DMS 273 (cell line): Measurements from ENCODE around the gene BTBD9.
"Not testable (repeated sequence)": the region's sequence is repeated elsewhere in the genome, so short reads cannot be mapped to it uniquely, and the experiment has no call there.

ENCODE experiments used
- DNase-seq: peaks from one replicate; lab custom pipeline; 2025; ENCODE audit not compliant: unreplicated experiment; lab: John Stamatoyannopoulos, UW

BTBD9 gene

DNA sequence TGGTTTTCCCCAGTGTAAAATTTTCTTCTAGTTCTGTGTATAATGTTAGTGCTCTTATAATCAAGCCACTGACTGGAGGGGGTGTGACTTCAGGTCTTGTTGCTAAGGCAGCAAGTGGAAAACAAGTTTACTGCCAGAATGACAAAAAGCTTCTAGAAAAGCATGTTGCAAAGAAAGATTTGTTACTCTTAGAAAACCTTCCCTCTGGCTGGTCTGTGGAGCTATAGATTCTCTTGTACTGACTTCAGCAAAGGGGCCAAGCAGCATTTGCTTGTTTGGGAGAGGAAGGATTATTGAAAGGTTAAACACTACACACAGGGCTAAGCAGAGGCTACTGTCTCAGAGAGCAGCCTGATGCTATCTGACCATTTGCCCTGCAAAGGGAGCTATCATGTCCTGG is 288.8 kb downstream of the BTBD9 start:
- peak; percentile 12 for DNase-seq

GRCh38 chr6:38350220-38350619 is 289.5 kb downstream of the BTBD9 start:
- DNase-seq = no peak

DNA sequence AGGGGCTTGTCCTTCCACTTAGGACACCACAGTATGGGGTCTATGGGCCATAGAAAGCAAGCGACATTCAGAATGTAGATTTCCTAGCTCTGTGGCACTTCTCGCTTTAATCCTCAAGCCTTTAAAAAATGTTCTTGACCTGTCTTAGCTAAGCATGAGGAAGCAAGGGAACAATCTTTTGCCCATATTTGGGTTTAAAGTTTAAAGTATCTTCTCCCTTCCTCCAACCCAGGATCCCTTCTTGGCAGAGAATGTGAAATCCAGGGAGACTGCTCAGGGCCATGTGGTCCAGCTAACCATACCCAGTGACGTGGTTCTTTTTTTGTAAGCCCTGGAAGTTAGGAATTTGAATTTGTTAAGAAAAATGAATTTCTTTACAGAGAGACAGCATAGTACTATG is 289.9 kb downstream of the BTBD9 start:
- no peak for DNase-seq

GRCh38 chr6:38349221-38349620 is 290.5 kb downstream of the BTBD9 start:
- DNase-seq = no peak

GRCh38 chr6:38348371-38348770 is 291.4 kb downstream of the BTBD9 start:
- DNase-seq = no peak

- DNase-seq = not testable (repeated sequence)
These were observed 291.9 kb downstream of the BTBD9 start for GRCh38 chr6:38347829-38348228.

DNA sequence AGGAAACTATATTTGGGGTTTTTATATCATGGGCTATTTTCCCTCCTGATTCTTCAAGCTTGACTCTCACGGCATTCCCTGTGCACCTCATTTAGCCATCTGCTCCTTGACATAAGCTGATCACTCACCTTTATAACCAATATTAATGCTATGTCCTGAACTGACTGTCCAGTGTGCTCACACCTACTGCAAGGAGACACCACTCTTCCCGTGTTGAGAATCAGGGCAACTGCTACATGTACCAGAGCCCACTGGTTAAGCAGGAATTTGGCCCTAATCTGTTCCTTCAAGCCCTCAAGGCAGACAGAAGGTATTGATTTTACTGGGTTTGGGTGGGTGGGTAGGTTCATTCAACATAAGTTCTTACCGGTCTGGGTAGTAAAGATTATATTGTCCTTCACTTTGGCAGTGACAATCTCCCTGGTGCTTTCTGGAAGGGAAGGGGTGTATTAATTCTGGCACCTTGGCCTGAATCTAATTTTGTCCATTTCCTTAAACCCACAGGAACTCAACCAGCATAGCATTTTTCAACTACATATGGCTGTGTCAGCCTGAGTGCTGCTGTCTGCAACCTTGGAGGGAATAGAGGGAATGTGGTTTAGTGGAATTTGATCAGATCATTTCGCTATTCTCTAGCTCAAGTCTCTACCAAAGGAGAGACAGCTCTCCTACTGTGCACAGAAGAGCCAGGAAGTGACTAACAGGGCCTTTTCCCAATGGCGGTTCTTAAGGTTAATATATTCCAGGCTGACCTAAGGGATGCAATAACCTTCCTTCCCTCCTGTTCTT is 293.2 kb downstream of the BTBD9 start:
- DNase-seq = no peak

DNA sequence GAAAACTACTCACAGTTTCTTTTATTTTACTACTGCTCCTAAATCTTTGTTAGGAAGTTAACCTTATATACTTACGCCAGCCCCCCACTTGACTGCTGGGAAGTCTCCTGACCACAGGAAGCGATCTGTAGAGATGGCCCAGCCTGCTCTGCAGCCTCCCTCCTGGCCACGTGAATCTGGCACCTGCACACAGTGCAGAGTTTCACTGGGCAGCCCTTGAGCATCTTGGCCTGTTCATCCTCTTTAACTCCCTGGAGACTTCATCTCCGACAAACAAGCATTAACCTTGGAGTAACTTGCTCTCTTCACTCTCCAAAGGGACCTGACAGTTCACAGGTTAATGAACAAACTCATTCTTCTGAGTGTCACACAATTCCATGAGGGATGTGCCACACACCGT is 294.1 kb downstream of the BTBD9 start:
- DNase-seq = no peak

- DNase-seq = no peak
These were observed 298.2 kb downstream of the BTBD9 start for GRCh38 chr6:38341496-38341895.

GRCh38 chr6:38339914-38340313 is 299.8 kb downstream of the BTBD9 start:
- DNase-seq = no peak

- DNase-seq = no peak
These were observed 301.8 kb downstream of the BTBD9 start for GRCh38 chr6:38337819-38338465.

DNA sequence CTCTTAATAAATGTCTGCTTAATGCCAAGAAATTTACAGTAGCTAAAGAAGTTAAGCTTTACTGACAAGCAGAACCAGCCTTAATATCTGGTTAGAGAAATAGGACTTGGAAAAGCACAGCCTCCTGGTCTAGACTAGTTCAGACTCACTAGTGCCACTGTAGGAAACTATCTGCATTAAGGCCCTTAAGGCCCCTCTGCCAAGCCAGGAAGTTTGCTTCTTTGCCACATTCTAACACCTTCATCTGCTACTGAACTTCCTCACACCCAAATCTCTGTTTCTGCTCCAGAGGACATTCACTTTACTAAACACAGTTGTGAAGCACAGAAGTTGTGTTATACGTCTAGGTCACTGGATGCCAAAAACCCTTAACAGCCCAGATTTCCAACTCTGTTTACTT is 302.8 kb downstream of the BTBD9 start:
- DNase-seq = no peak

- DNase-seq = no peak
These were observed 312.9 kb downstream of the BTBD9 start for GRCh38 chr6:38326837-38327236.

GRCh38 chr6:38323216-38323615 is 316.5 kb downstream of the BTBD9 start:
- DNase-seq = peak; percentile 56

DNA sequence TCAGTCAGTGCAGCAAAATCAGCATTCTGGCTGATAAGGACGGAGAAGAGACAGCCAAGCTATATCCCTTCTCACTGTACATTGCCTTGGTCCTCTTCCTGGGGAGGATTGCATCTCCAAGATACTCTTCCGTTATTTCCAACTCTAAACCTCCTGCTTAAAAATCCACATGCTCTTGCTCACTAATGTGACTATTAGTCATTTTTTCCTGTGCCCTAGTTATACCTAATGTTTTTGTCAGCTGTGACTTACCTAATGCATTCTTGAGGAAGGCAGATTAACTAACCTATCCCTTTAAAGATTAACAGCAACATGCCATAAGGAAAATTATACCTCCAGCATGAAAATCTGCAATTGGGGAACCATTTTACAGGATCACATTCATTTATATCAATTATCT is 317.6 kb downstream of the BTBD9 start:
- DNase-seq = no peak

DNA sequence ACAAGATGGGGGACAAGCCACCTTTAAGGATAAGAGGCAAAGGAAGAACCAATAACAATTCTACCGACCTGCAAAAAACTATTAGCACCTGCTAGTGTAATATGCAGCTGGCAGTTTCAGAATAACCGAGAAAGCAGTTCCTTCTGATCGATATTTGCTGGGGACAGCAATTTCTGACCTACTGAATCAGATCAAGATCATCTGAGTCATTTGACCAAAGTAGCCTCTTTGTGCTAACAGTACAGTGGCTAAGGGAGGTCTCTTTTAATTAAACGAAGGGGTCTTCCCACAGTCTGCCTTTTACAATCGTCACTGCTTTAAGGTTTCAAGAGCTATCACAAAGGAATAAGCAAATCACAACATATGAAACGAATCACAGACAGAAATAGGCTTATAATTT is 318.9 kb downstream of the BTBD9 start:
- no peak for DNase-seq

- DNase-seq = peak; percentile 7
These were observed 319.4 kb downstream of the BTBD9 start for GRCh38 chr6:38320358-38320757.

DNA sequence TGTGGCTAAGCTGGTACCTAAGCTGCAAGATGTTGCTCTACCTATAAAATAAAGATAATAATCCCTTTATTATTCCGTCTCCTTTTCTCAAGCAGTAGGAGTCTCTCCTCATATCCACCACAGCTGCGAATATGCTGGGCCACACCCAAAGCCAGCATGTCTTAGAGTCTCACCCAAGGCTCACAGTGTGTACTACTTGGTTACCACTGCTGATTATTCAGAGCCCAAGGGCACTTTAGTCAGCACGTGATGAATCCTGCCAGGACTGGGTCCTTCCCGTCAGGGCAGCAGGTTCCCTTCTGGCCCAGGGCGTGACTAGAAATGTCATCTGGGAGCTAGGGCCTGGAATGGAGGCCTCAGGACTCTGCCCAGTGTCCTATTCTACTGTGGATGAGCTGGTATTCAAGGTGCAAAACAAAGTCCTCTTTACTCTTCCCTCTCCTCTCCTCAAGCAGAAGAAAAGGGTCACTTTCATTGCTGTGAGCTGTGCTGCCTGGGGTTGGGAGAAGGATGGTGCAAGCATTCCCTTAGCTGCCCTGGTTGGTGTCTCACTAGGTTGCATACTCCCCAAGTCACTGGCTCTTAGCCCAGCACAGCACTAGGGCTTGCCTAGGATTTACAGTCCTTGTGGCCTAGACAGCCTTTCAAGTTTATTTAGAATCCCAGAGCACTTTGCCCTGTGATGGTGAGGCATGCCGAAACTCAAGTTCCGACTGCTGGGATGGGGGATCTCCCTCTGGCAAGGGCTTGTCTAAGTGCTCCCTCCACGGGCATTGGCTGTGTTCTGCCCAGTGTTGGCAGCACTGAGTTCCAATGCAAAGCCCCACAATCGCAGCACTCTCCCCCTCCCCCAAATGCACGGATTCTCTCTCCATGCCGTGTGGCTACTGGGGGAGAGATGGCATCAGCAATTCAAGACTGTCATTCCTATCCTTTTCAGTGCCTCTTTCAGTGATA is 320.2 kb downstream of the BTBD9 start:
- no peak for DNase-seq

DNA sequence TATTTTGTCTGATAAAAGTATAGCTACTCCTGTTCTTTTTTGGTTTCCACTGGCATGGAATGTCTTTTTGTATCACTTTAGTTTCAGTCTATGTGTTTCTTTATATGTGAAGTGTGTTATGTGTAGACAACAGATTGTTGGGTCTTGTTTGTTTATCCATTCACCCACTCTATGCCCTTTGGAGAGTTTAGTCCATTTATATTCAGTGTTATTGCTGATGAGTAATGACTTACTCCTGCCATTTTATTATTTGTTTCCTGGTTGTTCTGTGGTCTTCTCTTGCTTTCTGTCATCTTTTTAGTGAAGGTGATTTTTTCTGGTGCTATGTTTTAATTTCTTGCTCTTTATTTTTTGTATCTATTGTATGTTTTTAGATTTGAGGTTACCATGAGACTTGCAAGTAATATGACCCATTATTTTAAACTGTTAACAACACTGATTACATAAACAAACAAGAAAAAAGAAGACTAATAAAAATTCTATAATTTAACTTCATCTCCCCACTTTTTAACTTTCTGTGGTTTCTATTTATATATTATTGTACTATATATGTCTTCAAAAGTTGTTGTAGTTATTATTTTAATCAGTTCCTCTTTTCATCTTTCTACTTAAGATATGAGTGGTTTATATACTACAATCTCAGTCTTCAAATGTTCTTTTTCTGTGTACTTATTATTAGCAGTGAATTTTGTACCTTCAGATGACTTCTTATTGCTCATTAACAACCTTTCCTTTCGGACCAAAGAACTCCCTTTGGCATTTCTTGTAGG is 323.4 kb downstream of the BTBD9 start:
- no peak for DNase-seq

- DNase-seq = no peak
These were observed 328.5 kb downstream of the BTBD9 start for GRCh38 chr6:38311201-38311600.

GRCh38 chr6:38310061-38310460 is 329.7 kb downstream of the BTBD9 start:
- DNase-seq = no peak
